Right cardiac atrium (tissue), 5 donors: Measurements from ENCODE around the gene PRMT9. TPM values are rescaled to one million over a fixed set of nuclear protein-coding genes. Genes with fewer than 3 reads are reported as not detected.

Experiments used
- ATAC-seq, 2 donors: fragments of 200-7000 bp; cut with Tn5 transposase; one replicate each; pipeline versions ENCODE4 v1.8.0 to v1.9.1; 2020; ENCODE audit warnings: moderate library complexity in 2 of 2, mild to moderate bottlenecking in 1 of 2
- DNase-seq, 3 donors: peaks; one replicate each; pipeline ENCODE4 v3.0.0-alpha.2; 2020
- H3K27ac ChIP-seq: one replicate; pipeline ENCODE4 v1.5.1; 2013; ENCODE audit warnings: mild to moderate bottlenecking, low read length, control low read depth, moderate library complexity
- H3K27me3 ChIP-seq: one replicate; pipeline ENCODE4 v1.6.1; 2013; ENCODE audit not compliant: control insufficient read depth, insufficient read depth
- H3K4me1 ChIP-seq: one replicate; pipeline ENCODE4 v1.6.1; 2013; ENCODE audit warnings: low read length; ENCODE audit not compliant: control insufficient read depth, insufficient read depth
- H3K4me3 ChIP-seq: one replicate; pipeline ENCODE4 v1.5.1; 2013; ENCODE audit warnings: low read length, control low read depth
- H3K9me3 ChIP-seq: one replicate; pipeline ENCODE4 v1.6.1; 2013; ENCODE audit warnings: low read length; ENCODE audit not compliant: control insufficient read depth
- WGBS: extraction: QIAGEN DNeasy Blood & Tissue Kit; methylation state at CpG from one replicate; pipeline ENCODE4 v1.1.7; 2013; 5-methylcytosine and 5-hydroxymethylcytosine counted together
- intact Hi-C, 4 donors: fragments of 100-400 bp; cut with DNase I; formaldehyde crosslinking; loops; one replicate each; pipeline versions ENCODE4 v1.11.0 to v1.14.0; 2022 to 2023
- polyA plus RNA-seq: library from polyadenylated mRNA; stranded (reverse); fragments of 200-250 nt; gene quantifications from one replicate; pipeline ENCODE4 v1.2.3, GENCODE V29; 2013
- total RNA-seq, 4 donors: library from RNA; stranded (reverse); fragmentation: NEBNext Ultra II Directional; extraction: Animal tissue kit (Norgen Biotek cat#: 25700); gene quantifications; one replicate each; pipeline ENCODE4 v1.2.1, GENCODE V29; 2021
- donor health status: healthy with polysubstance abuse.
- donor health status: DM: no; HTN: yes; CAD: no.
- donor health status: DM: no; HTN: no; CAD: no.
- donor health status: DM: no; HTN: yes; CAD: no; lungs with severe emphysema.
- donor health status: DM: yes; HTN: yes; CAD: no.

Gene PRMT9
- total and polyA plus RNA-seq, 5 donors = 4.9 to 7.1 (median 6.1) TPM

DNA sequence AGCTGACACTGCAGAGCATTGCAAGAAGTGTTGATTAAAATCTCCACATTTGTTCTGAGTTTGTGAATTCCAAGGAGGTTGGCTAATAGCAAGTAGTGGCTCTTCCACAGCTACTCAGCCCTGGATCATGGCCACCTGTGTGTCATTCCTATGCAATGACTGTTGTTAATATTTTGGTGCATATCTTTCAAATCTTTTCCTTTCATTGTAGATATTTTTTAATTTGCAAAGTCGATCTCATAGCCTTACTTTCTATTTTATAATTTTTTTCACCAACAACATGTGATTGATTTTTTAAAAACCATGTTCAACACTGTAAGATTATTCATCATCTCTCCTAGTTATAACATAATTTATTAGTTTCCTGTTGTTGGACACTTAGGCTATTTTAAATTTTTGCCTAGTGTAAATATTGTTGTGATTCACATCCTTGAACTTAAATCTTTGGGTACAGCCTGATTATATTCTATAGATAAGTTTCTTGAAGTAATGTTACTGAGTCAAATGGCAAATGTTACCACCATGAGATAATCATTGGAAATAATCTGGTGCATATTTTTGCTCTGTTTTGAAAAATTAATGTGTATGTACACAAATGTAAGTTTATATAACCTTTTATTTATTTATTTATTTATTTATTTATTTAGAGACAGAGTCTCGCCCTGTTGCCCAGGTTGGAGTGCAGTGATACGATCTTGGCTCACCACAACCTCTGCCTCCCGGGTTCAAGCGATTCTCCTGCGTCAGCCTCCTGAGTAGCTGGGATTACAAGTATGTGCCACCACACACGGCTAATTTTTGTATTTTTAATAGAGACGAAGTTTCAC, 30.8 kb upstream of the PRMT9 start:
- ATAC-seq (no peak), DNase-seq (peak in 1 of 3 donors; percentile 33)
- intact Hi-C loops = no loop called here
- WGBS = 90% methylated on average over 8 of the region's 8 CpGs
- no peaks in the 10 kb centered on the region for H3K4me1 ChIP-seq
- no peaks in the 10 kb centered on the region for H3K27me3 ChIP-seq
- H3K27ac ChIP-seq = no peak overlapping the region
- H3K9me3 ChIP-seq = no peaks in the 10 kb centered on the region
- no peak overlapping the region for H3K4me3 ChIP-seq

DNA sequence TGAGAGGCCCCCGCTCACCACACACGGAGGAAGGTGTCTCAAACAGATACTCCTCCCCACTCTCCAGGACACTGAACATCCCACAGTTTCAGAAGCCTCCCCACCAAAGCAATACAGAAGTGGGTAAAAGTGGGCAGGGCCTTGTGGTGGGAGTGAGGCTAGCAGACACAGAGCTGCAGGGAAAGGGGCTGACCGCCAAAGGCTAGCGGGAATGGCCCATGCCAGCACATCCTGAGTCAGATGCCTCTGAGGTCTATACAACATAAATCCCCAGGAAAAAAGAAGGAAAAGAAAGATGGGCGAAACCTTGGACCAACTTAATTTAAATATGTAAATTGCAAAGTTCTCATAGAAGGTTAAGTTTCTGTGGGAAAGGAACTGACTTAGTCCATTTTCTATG, 26.0 kb upstream of the PRMT9 start:
- H3K4me1 ChIP-seq = no peaks in the 10 kb centered on the region
- H3K27ac ChIP-seq = no peak overlapping the region
- 96% methylated on average over 5 of the region's 5 CpGs for WGBS
- no peaks in the 10 kb centered on the region for H3K9me3 ChIP-seq
- intact Hi-C loops = loop anchor here in 2 of 4 donors (2.0 kb wide), 1 partner anchor 157 kb away; no protein-coding TSS in a partner anchor
- no peak overlapping the region for H3K4me3 ChIP-seq
- no peak for DNase-seq
- H3K27me3 ChIP-seq = no peaks in the 10 kb centered on the region
- ATAC-seq = no peak

DNA sequence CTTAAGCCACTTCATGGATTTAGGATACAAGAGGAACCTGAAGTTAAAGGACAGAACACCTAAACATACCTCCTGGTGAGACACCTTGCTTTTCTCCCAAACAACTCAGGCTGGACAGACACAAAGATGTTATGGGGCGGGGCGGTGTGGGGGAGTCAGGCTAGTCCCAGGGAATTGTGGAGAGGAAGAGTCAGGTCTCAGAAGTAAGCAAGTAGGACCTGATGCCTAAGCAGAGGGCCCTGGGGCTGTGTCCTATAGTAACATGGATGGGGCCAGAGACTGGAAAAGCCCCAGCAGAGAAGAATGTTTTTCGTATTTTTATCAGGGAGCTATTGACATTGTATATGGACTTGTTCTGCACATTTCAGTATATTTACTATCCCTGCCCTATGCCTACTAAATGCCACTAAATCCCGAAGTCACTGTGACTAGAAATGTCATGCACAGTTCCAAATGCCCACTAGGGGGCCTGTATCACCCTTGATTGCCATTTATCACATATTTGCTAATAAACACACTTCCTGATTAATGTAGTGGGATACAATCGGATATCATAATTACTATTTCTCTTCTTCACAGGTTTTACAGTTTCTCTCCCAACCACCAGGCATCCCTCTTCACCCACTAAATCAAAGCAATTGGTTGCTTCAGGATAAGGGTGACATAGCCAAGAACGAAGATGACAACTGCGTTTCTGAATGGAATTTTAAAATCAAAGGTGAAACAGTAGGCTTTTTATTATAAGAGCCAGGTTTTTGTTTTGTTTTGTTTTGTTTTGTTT, 24.1 kb upstream of the PRMT9 start:
- DNase-seq (peak in 1 of 3 donors; percentile 28), ATAC-seq (peak; percentile 61 to 63)
- Histone ChIP-seq H3K9me3 (no peaks in the 10 kb centered on the region), H3K27me3 (no peaks in the 10 kb centered on the region), H3K4me3 (peak overlapping the region; percentile 8), H3K27ac (no peak overlapping the region), H3K4me1 (no peaks in the 10 kb centered on the region)
- 30% methylated on average over 7 of the region's 7 CpGs for WGBS
- intact Hi-C loops = loop anchor here (1.0 to 2.0 kb wide), 3 partner anchors 158 to 159 kb away; no protein-coding TSS in a partner anchor

DNA sequence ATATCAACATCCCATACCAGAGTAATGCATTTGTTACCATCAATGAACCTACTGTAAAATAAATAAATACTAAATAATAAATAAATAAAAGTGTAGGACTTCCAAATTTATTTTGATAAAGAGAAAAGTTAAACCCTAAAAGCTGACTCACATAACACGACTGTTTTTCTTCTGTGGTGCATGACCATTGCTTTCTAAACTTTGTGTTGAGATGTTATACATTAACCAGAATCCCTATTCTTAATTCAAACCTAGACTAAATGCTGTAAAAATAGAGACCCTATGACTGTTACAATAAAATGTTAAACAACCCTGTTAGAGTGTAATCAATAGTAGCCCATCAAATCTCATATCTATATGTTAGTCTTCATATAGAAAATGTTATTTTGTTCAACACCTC, 20.9 kb upstream of the PRMT9 start:
- H3K27me3 ChIP-seq = no peaks in the 10 kb centered on the region
- intact Hi-C loops = no loop called here
- DNase-seq (no peak), ATAC-seq (no peak)
- no peak overlapping the region for H3K27ac ChIP-seq
- no peak overlapping the region for H3K4me3 ChIP-seq
- no peaks in the 10 kb centered on the region for H3K9me3 ChIP-seq
- no peaks in the 10 kb centered on the region for H3K4me1 ChIP-seq
- 77% methylated on average over 1 of the region's 1 CpG for WGBS

DNA sequence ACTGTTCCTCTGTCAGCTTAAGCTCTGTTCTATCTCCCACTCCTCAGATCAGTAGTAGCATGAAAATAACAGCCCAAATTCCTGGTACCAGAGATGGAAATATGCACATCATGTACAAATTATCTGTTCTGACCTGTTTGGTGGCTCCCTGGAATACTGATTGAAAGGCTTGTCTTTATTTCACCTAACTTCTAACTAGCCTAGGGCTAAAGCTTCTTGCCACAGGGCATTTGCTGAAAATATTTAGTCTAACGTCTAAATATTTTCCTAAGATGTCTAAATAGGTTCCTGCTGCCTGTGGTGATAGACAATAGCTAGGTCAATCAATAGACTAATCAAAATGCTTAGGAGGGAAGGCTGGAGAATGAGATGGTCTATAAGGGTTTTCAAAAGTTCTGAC, 12.9 kb upstream of the PRMT9 start:
- intact Hi-C loops = no loop called here
- WGBS = 59% methylated on average over 1 of the region's 1 CpG
- DNase-seq = no peak

DNA sequence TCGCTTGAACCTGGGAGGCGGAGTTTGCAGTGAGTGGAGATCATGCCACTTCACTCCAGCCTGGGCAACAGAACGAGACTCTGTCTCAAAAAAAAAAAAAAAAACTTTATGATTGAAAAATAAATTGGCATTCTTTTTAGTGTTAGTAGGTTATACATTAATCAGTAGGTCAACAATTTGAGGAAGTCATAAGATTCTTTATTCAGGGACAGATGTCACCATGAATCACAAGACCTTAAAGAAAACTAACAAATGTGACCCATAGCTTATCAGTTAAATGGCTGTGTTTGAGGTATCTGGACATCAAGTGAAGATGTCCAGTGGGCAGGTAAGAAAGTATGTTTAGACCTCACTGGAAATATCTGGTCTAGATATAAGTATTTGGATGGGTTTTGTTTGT, 9.3 kb upstream of the PRMT9 start:
- DNase-seq (no peak), ATAC-seq (no peak)
- intact Hi-C loops = no loop called here
- H3K4me1 ChIP-seq = no peaks in the 10 kb centered on the region
- no peaks in the 10 kb centered on the region for H3K27me3 ChIP-seq
- 90% methylated on average over 3 of the region's 3 CpGs for WGBS
- H3K4me3 ChIP-seq = no peak overlapping the region
- no peak overlapping the region for H3K27ac ChIP-seq
- H3K9me3 ChIP-seq = no peaks in the 10 kb centered on the region

More for the DNA sequence above, 12.9 kb upstream of the PRMT9 start:
- no peak overlapping the region for H3K27ac ChIP-seq
- no peaks in the 10 kb centered on the region for H3K9me3 ChIP-seq
- H3K27me3 ChIP-seq = no peaks in the 10 kb centered on the region
- ATAC-seq = no peak
- H3K4me3 ChIP-seq = no peak overlapping the region
- H3K4me1 ChIP-seq = no peaks in the 10 kb centered on the region

DNA sequence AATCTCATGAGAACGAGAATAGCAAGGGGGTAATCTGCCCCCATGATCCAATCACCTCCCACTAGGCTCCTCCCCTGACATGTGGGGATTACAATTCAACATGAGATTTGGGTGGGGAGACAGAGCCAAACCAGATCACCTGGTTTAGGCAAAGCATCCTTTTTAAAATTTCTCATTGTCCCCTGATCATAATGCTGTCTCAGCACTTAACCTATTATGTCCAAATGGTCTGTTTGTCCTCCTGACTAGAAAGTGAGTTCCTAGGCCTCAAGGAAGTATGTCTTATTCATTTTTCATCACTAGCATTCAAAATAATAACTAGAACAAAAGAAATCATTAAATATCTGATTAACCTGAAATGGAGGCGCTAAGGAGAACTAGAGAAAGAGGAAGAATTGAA, 7.9 kb upstream of the PRMT9 start:
- intact Hi-C loops = no loop called here
- DNase-seq (no peak), ATAC-seq (no peak)
- H3K27me3 ChIP-seq = no peaks in the 10 kb centered on the region
- no peak overlapping the region for H3K27ac ChIP-seq
- 85% methylated on average over 2 of the region's 2 CpGs for WGBS
- no peak overlapping the region for H3K4me3 ChIP-seq
- H3K4me1 ChIP-seq = no peaks in the 10 kb centered on the region
- H3K9me3 ChIP-seq = no peaks in the 10 kb centered on the region

DNA sequence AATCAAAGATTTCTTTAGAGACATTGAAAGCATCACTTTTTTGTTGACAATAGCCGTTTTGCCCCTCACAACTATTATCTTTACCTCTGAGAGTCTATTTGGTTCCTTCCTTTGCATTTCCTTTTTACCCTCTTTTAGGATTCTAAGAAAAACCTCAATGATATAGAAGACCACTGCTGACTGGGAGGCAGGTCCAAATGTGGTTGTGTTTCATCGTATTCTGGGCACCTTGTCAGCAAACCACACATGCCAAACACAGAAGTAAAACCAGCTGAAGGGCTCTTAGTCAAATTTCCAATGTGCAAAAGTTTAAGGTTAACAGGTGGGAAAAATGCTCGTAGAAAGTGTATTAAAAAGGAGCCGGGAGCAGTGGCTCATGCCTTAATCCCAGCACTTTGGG, 5.1 kb upstream of the PRMT9 start:
- WGBS = 68% methylated on average over 4 of the region's 4 CpGs

DNA sequence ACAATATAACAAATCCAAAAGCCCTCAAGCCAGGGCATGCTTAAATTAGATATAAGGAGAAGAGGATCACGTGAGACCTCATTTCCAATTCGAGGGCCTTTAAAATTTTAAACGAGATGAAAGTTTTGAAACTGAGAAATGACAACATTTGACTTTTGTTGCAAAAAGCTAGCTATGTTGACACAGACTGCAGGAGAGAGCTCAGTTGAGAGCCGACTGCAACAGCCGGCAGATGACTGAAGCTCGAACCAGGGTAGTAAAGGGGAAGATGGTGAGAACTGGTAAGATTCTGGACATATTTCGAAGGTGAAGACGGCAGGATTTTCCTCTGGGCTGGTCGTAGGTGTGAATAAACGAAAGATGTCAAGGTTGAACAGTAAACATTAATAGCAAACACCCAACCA, 773 bp downstream of the PRMT9 start:
- WGBS = 3% methylated on average over 10 of the region's 10 CpGs
- H3K27ac ChIP-seq = peak overlapping the region; percentile 30
- H3K9me3 ChIP-seq = no peaks in the 10 kb centered on the region
- ATAC-seq (peak; percentile 44 to 51), DNase-seq (no peak)
- H3K27me3 ChIP-seq = no peaks in the 10 kb centered on the region
- H3K4me1 ChIP-seq = no peaks in the 10 kb centered on the region
- H3K4me3 ChIP-seq = peak overlapping the region; percentile 77
- intact Hi-C loops = no loop called here

More for the DNA sequence above, 5.1 kb upstream of the PRMT9 start:
- no peaks in the 10 kb centered on the region for H3K9me3 ChIP-seq
- intact Hi-C loops = no loop called here
- H3K4me3 ChIP-seq = no peak overlapping the region
- no peaks in the 10 kb centered on the region for H3K27me3 ChIP-seq
- no peaks in the 10 kb centered on the region for H3K4me1 ChIP-seq
- DNase-seq = no peak
- no peak overlapping the region for H3K27ac ChIP-seq
- ATAC-seq = no peak

DNA sequence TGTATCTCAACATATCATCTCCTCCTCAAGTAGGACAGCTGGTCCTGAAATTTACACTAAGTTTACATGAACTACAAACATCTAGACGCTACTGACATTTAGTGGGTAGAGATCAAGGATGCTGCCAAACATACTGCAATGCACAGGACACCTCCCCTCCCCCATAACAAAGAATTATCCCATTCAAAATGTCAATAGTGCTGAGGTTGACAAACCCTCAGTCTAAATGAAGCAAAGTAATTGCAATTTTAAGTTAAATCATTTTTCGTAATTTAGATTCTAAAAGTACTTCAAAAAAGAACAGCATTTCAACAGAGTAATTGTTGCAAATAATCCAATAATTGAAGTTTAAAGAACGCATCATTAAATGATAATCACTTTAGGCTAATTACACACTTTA, 1.2 kb downstream of the PRMT9 start:
- DNase-seq (no peak), ATAC-seq (no peak)
- intact Hi-C loops = no loop called here
- Histone ChIP-seq H3K4me3 (peak overlapping the region; percentile 77), H3K27ac (no peak overlapping the region), H3K9me3 (no peaks in the 10 kb centered on the region), H3K27me3 (no peaks in the 10 kb centered on the region), H3K4me1 (no peaks in the 10 kb centered on the region)
- WGBS = 68% methylated on average over 3 of the region's 3 CpGs

DNA sequence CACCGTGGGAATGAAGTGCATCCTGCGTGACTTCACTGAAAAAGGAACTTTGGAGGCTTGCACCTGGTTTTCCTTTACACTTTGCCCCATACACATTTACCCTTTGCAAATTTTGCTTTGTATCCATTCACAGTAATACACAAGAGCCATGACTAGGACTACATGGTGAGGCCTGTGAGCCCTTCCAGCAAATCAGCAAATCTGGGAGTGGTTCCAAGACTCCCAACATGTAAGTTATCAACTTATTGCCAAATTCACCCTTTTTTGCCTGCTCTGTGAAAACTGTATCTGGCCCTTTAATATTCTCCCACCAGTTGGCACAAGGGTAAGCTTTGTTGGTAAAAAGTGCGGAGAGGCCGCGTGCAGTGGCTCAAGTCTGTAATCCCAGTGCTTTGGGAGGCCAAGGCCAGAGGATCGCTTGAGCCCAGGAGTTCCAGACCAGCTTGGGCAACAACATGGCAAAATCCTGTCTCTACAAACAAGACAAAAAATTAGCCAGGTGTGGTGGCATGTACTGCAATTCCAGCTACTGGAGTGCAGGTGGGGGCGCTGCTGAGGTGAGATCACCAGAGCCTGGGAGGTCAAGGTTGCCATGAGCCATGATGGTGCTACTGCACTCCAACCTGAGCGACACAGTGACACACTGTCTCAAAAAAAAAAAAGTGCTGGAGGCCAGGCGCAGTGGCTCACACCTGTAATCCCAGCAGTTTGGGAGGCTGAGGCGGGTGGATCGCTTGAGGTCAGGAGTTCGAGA, 5.0 kb downstream of the PRMT9 start:
- 91% methylated on average over 12 of the region's 12 CpGs for WGBS
- Histone ChIP-seq H3K27ac (no peak overlapping the region), H3K4me1 (no peaks in the 10 kb centered on the region), H3K27me3 (no peaks in the 10 kb centered on the region), H3K4me3 (no peak overlapping the region), H3K9me3 (no peaks in the 10 kb centered on the region)
- DNase-seq = no peak
- intact Hi-C loops = no loop called here
- ATAC-seq = no peak
